Kidney epithelial cell (primary cell): Measurements from ENCODE around the gene AVP. TPM values are rescaled to one million over a fixed set of nuclear protein-coding genes. Genes with fewer than 3 reads are reported as not detected.
"Not testable (repeated sequence)": the region's sequence is repeated elsewhere in the genome, so short reads cannot be mapped to it uniquely, and the experiment has no call there.

Source experiments
- DNase-seq: peaks from one replicate; pipeline ENCODE4 v3.0.0-alpha.2; 2010; ENCODE audit warnings: low read depth
- H3K27me3 ChIP-seq: 2 replicates; pipeline ENCODE4 v1.6.0; 2011; ENCODE audit warnings: low read length; ENCODE audit not compliant: control insufficient read depth, insufficient read depth
- H3K36me3 ChIP-seq: 2 replicates; pipeline ENCODE4 v1.5.1; 2011; ENCODE audit warnings: low read length; ENCODE audit not compliant: control insufficient read depth, insufficient read depth
- H3K4me3 ChIP-seq: 2 replicates; pipeline ENCODE4 v1.5.1; 2011; ENCODE audit warnings: low read depth, mild to moderate bottlenecking, control low read depth, low read length
- total RNA-seq: library from RNA; depleted of rRNA; stranded (reverse); fragments of >200 nt; gene quantifications from 2 replicates; pipeline ENCODE4 v1.2.3, GENCODE V29; 2015
- TF ChIP-seq, protein P1 (sequence below): IDR thresholded peaks from 2 replicates; pipeline ENCODE4 v1.5.1; 2011; ENCODE audit warnings: mild to moderate bottlenecking, moderate library complexity, low read length, control low read depth, inconsistent platforms; ENCODE audit not compliant: insufficient read depth, poor library complexity, severe bottlenecking

The AVP gene
- total RNA-seq, 1 donor from 2014 or later: not detected

DNA sequence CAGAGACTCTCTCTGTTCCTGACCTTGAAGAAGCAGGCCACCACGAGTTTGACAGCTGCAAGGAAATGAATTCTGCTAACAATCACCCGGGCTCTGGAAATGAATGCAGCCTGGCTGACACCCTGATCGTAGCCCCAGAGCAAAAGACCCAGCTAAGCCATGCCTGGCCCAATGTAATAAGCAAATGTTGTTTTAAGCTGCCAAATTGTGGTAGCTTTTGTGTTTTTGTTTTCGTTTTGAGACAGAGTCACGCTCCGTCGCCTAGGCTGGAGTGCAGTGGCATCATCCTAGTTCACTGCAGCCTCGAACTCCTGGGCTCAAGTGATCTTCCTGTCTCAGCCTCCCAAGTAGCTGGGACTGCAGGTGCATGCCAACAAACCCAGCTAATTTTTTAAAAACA, 16.4 kb downstream of the AVP start:
- no peak for DNase-seq
- H3K27me3 ChIP-seq: peaks cover 17% of the 10 kb centered on the region
- H3K4me3 ChIP-seq: no peak overlapping the region
- H3K36me3 ChIP-seq: no peaks in the 10 kb centered on the region
- TF ChIP-seq, protein P1, sequence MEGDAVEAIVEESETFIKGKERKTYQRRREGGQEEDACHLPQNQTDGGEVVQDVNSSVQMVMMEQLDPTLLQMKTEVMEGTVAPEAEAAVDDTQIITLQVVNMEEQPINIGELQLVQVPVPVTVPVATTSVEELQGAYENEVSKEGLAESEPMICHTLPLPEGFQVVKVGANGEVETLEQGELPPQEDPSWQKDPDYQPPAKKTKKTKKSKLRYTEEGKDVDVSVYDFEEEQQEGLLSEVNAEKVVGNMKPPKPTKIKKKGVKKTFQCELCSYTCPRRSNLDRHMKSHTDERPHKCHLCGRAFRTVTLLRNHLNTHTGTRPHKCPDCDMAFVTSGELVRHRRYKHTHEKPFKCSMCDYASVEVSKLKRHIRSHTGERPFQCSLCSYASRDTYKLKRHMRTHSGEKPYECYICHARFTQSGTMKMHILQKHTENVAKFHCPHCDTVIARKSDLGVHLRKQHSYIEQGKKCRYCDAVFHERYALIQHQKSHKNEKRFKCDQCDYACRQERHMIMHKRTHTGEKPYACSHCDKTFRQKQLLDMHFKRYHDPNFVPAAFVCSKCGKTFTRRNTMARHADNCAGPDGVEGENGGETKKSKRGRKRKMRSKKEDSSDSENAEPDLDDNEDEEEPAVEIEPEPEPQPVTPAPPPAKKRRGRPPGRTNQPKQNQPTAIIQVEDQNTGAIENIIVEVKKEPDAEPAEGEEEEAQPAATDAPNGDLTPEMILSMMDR: no peak

DNA sequence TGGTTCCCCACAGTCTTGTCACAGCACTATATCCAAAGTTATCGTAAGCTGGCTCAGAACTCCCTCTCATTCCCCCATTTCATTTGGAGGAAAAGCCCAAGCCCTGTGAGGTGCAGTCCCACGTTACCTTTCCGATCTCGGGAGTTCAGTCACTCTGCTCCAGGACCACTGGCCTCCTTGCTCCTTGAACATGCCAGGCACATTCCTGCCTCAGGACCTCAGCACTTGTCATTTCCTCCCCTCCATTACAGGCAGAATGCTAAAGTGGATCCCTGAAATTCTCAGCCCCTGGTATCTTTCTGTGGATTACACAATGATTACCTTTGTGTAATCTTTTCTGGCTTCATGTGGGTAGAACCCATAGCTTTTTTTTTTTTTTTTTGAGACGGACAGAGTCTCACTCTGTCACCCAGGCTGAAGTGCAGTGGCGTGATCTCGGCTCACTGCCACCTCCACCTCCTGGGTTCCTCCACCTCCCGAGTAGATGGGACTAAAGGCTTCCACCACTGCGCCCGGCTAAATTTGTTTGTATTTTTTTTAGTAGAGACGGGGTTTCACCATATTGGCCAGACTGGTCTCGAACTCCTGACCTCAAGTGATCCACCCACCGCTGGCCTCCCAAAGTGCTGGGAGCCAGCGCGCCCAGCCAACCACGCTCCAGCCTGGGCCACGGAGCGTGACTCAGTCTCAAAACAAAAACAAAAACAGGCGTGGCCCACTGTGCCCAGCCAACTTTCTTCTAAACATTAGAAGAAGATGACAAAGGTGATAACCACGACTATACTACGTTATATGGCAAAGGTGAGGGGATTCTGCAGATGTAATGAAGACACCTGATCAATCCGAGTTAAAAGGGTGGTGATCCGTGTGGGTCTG, 17.1 kb downstream of the AVP start:
- no peak overlapping the region for H3K4me3 ChIP-seq
- TF ChIP-seq, protein P1: no peak
- H3K36me3 ChIP-seq: no peaks in the 10 kb centered on the region
- no peak for DNase-seq
- H3K27me3 ChIP-seq: peaks cover 13% of the 10 kb centered on the region

DNA sequence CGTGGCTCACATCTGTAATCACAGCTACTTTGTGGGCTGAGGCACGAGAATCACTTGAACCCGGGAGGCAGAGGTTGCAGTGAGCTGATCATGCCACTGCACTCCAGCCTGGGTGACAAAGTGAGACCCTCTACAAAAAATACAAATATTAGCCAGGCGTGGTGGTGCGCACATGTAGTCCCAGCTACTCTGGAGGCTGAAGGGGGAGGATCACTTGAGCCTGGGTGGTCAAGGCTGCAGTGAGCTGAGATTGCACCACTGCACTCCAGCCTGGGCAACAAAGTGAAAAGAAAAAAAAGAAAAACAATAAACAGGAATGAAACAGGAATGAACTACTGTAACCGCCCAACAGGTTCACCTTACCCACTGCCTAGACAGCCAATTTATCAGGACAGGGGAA, 20.4 kb downstream of the AVP start:
- H3K27me3 ChIP-seq, H3K4me3 ChIP-seq, DNase-seq, H3K36me3 ChIP-seq: not testable (repeated sequence)

DNA sequence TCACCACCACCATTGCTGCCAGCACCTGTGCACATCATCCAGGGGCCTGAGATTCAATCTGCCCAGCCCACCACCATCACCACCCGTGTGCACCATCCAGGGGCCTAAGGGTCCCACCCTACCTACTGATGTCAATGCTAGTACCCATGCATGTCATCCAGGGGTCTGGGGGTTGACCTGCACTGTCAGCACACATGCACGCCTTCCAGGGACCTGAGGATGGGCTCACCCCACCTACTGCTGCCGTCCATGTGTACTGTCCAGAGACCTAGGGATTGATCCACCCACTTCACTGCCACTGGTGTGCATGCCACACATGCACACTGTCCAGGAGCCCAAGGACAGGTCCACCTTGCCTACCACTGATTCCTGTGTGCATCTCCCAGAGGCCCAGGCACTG, 25.0 kb downstream of the AVP start:
- Histone ChIP-seq H3K27me3 (no peaks in the 10 kb centered on the region), H3K36me3 (no peaks in the 10 kb centered on the region), H3K4me3 (no peak overlapping the region)
- DNase-seq: no peak
- TF ChIP-seq, protein P1: no peak

DNA sequence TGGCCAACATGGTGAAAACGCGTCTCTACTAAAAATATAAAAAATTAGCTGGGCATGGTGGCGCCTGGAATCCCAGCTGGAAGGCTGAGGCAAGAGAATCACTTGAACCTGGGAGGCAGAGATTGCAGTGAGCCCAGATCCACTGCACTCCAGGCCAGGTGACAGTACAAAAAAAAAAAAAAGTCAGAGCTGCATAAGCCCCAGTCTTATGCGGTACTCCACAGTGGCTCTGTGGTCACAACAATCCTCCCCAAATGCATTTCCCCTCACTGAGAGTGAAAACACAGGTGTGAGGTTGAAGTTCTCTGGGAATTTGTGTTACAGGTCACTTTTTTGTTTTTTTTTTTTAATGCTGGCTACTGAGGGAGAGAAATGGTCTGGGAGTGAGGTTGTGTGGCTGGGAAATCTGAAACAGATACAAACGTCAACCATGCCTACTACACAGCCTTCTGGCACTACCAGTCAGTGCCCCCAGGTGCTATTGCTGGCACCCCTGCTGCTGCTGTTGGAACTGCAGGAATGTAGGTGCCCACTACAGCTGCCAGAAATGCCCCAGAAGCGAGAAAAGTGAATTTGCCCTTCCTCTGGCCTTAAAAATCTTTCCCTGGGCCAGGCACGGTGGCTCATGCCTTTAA, 33.0 kb downstream of the AVP start:
- H3K27me3 ChIP-seq: no peaks in the 10 kb centered on the region
- DNase-seq: no peak
- TF ChIP-seq, protein P1: no peak
- H3K4me3 ChIP-seq: no peak overlapping the region
- H3K36me3 ChIP-seq: peaks cover 6% of the 10 kb centered on the region

DNA sequence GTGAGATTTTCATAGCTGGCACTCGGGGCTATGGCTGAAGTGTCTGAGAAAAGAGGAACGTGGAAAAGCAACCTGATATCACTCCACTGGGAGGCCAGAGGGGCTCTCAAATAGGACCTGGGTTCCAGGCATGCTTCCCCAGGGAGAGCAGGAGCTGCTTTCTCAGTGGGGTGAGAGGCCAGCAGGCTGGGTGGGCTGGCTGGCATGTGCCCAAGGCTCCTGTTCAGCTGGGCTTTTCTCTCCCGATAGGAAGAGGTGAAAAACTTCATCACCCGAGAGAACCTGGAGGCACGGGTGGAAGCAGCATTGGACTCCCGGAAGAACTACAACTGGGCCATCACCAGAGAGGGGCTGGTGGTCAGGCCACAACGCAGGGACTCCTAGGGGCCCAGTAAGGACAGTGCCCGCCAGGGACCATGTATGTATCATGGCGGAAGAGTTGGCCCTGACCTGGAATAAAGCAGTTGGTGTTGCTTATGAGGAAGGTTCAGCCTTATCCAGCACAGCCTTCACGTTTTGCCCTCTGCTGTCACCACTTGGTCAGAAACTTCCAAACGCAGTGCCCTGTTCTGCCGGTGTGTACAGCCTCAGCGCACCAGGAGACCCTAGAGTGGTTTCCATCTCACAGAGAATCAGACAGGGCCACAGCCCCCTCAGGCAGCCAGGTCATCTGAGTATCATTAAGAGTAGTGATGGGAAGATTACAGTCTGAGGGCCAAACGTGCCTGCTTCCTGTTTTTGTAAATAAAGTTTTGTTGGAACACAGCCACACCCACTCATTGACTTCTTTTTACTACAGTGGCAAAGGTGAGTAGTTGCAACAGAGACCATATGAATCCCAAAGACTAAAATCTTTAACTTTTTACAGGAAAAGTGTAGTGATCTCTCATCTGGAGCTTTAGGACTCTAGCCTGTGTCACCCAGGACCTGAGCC, 36.8 kb downstream of the AVP start:
- TF ChIP-seq, protein P1: no peak
- no peak overlapping the region for H3K4me3 ChIP-seq
- DNase-seq: no peak
- no peaks in the 10 kb centered on the region for H3K27me3 ChIP-seq
- H3K36me3 ChIP-seq: peaks cover 6% of the 10 kb centered on the region
